Activated CD4-positive, alpha-beta T cell treated with anti-CD3 and anti-CD28 coated beads, Interleukin-2, amount 10 ng/mL, durations not matched to agents 7 days and 5 days (primary cell): ENCODE data around the gene PPP1R14C. TPM values are rescaled to one million over a fixed set of nuclear protein-coding genes. Genes with fewer than 3 reads are reported as not detected.

Source experiments
- CTCF ChIA-PET: fragments of 350-600 bp; sonication (Branson Sonifier 250); formaldehyde crosslinking; loops from one replicate; lab custom pipeline; 2021; ENCODE audit warnings: antibody characterized with exemption; lab: Charles Lee
- POLR2A ChIA-PET: fragments of 350-600 bp; sonication (Branson Sonifier 250); formaldehyde crosslinking; loops from one replicate; lab custom pipeline; 2021; ENCODE audit warnings: antibody characterized with exemption; lab: Charles Lee
- DNase-seq: peaks from one replicate; pipeline ENCODE4 v3.0.0-alpha.2; 2020
- H3K27ac Mint-ChIP-seq: one replicate; pipeline ENCODE4 v1.8.0; 2021; ENCODE audit warnings: mild to moderate bottlenecking, moderate library complexity, mixed read lengths
- H3K27me3 Mint-ChIP-seq: one replicate; pipeline ENCODE4 v1.8.0; 2021; ENCODE audit warnings: mixed read lengths
- H3K36me3 Mint-ChIP-seq: one replicate; pipeline ENCODE4 v1.8.0; 2021; ENCODE audit warnings: low read depth, mixed read lengths
- H3K4me1 Mint-ChIP-seq: one replicate; pipeline ENCODE4 v1.8.0; 2021; ENCODE audit warnings: mixed read lengths
- H3K4me3 Mint-ChIP-seq: one replicate; pipeline ENCODE4 v1.8.0; 2021; ENCODE audit warnings: mild to moderate bottlenecking, moderate library complexity, mixed read lengths
- H3K9me3 Mint-ChIP-seq: one replicate; pipeline ENCODE4 v1.8.0; 2021; ENCODE audit warnings: mixed read lengths
- total RNA-seq, 2 experiments: library from RNA; stranded (reverse); gene quantifications; one replicate each; pipeline ENCODE4 v1.2.3, GENCODE V29; 2021

The PPP1R14C gene
- not detected for total RNA-seq

DNA sequence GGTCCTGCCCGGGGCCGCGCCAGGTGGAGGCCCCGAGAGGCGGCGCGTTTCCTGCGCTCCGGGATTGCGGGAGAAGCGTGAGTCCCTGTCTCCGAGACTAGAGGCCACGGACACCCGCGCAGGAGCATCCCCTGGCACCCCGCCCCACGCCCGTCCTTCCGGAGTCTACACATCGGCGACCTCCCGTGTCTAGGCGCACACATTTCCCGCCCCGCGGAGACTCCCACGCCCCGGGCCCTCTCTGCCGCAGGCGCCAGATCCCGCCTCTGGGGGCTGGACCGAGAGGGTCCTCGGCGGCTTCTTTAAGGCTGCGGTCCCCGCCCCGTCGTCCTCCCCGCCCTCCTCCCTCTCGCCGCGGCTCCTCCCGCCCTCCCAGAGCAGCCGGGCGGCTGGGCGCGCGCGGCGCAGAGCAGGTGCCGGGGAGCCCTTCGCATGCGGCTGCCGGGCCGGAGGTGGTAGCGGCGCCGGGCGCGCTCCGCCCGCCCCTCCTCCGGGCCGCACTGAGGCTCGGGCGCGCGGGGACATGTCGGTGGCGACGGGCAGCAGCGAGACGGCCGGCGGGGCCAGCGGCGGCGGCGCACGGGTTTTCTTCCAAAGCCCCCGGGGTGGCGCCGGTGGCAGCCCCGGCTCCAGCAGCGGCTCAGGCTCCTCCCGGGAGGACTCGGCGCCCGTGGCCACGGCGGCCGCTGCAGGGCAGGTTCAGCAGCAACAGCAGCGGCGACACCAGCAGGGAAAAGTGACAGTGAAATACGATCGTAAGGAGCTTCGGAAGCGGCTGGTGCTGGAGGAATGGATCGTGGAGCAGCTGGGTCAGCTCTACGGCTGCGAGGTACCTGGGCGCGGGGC lies at the start of gene PPP1R14C:
PPP1R14C (plus strand) TSS at position 375 of the 846 bp plus-strand sequence; CDS start at position 524, 149 bp downstream.
- Mint-ChIP-seq H3K4me1 (peaks cover 12% of the 10 kb centered on the region), H3K4me3 (peak within 1 kb of the TSS; percentile 29), H3K36me3 (no peaks in the 10 kb centered on the region), H3K9me3 (peaks cover 1% of the 10 kb centered on the region), H3K27ac (no peak within 1 kb of the TSS), H3K27me3 (peaks cover 76% of the 10 kb centered on the region)
- POLR2A ChIA-PET: no interaction called here
- CTCF ChIA-PET: interaction anchor here (2.0 kb wide), 1 partner anchor 11 kb away, joined by 7 read pairs; no protein-coding TSS in a partner anchor
- DNase-seq: peak; percentile 12

- H3K4me1 Mint-ChIP-seq: peaks cover 2% of the 10 kb centered on the region
- ChIA-PET CTCF (no interaction called here), POLR2A (no interaction called here)
- no peak overlapping the region for H3K4me3 Mint-ChIP-seq
- no peak for DNase-seq
- H3K36me3 Mint-ChIP-seq: no peaks in the 10 kb centered on the region
- no peaks in the 10 kb centered on the region for H3K9me3 Mint-ChIP-seq
- peaks cover 4% of the 10 kb centered on the region for H3K27me3 Mint-ChIP-seq
- no peak overlapping the region for H3K27ac Mint-ChIP-seq
These were observed 49.4 kb upstream of the PPP1R14C start for GRCh38 chr6:150093397-150093796.

DNA sequence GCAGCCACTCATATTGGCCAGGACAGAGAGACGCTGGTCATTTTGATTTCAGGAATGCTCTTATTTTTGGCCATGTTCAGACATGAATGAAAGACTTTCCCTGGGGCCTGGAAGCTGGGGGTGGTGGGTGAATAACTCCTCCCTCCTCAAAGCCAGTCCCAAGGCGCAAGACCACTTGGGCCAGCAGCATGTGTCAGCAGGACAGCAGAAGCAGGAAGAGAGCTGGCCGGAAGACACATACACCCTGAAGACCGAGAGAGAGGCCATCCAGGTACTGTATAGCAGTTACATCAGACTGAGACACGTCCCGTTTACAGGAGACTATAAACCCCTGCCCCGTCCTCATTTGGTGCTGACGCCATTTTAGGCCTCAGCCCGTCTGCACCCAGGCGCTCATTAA lies 44.7 kb upstream of the PPP1R14C start:
- ChIA-PET POLR2A (no interaction called here), CTCF (interaction anchor here (0.8 kb wide), 1 partner anchor 56 kb away, joined by 3 read pairs; no protein-coding TSS in a partner anchor)

GRCh38 chr6:150099546-150099945 lies 43.3 kb upstream of the PPP1R14C start:
- no peak overlapping the region for H3K4me3 Mint-ChIP-seq
- no peak for DNase-seq
- CTCF ChIA-PET: no interaction called here
- H3K27ac Mint-ChIP-seq: no peak overlapping the region
- POLR2A ChIA-PET: no interaction called here
- peaks cover 10% of the 10 kb centered on the region for H3K27me3 Mint-ChIP-seq
- H3K9me3 Mint-ChIP-seq: no peaks in the 10 kb centered on the region
- H3K36me3 Mint-ChIP-seq: no peaks in the 10 kb centered on the region
- peaks cover 2% of the 10 kb centered on the region for H3K4me1 Mint-ChIP-seq

More for the DNA sequence above, 44.7 kb upstream of the PPP1R14C start:
- Mint-ChIP-seq H3K4me3 (no peak overlapping the region), H3K9me3 (no peaks in the 10 kb centered on the region), H3K4me1 (peaks cover 2% of the 10 kb centered on the region), H3K27me3 (peaks cover 7% of the 10 kb centered on the region), H3K36me3 (no peaks in the 10 kb centered on the region), H3K27ac (no peak overlapping the region)
- DNase-seq: no peak

DNA sequence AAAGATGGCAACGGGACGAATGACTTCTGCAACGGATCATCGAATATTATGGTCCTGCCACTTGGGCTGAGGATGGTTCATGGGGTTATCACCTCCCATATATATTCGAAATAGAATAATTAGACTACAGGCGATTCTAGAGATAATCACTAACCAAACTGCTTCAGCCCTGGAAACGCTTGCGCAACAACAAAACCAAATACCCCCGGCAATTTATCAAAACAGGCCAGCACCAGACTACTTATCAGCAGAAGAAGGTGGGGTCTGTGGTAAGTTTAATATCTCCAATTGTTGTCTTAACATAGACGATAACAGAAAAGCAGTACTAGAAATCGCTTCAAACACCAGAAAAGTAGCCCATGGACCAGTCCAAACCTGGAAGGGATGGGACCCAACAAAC lies 42.9 kb upstream of the PPP1R14C start:
- Mint-ChIP-seq H3K36me3 (no peaks in the 10 kb centered on the region), H3K27ac (no peak overlapping the region), H3K4me1 (no peaks in the 10 kb centered on the region), H3K4me3 (no peak overlapping the region), H3K27me3 (peaks cover 12% of the 10 kb centered on the region), H3K9me3 (no peaks in the 10 kb centered on the region)
- POLR2A ChIA-PET: no interaction called here
- CTCF ChIA-PET: no interaction called here
- DNase-seq: no peak

DNA sequence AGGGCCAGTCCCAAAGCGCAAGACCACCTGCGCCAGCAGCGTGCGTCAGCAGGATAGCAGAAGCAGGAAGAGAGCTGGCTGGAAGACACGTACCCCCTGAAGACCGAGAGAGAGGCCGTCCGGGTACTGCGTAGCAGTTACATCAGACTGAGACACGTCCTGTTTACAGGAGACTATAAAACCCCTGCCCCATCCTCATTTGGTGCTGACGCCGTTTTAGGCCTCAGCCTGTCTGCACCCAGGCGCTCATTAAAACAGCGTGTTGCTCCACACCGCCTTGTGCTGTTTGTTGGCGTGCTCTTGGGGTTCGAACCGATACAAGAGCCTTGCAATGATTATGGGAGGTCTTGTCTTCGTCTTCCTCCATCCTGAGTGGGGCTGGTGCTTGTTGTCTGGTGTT lies 42.1 kb upstream of the PPP1R14C start:
- DNase-seq: no peak
- ChIA-PET POLR2A (no interaction called here), CTCF (no interaction called here)
- Mint-ChIP-seq H3K4me1 (no peaks in the 10 kb centered on the region), H3K27me3 (peaks cover 8% of the 10 kb centered on the region), H3K27ac (no peak overlapping the region), H3K9me3 (no peaks in the 10 kb centered on the region), H3K4me3 (no peak overlapping the region), H3K36me3 (no peaks in the 10 kb centered on the region)

GRCh38 chr6:150102750-150103270 lies 40.0 kb upstream of the PPP1R14C start:
- Mint-ChIP-seq H3K27me3 (peaks cover 7% of the 10 kb centered on the region), H3K27ac (no peak overlapping the region)
- CTCF ChIA-PET: no interaction called here

GRCh38 chr6:150112233-150112632 lies 30.6 kb upstream of the PPP1R14C start:
- CTCF ChIA-PET: no interaction called here
- Mint-ChIP-seq H3K36me3 (no peaks in the 10 kb centered on the region), H3K9me3 (no peaks in the 10 kb centered on the region), H3K27ac (no peak overlapping the region), H3K4me3 (no peak overlapping the region), H3K27me3 (peaks cover 13% of the 10 kb centered on the region), H3K4me1 (no peaks in the 10 kb centered on the region)
- DNase-seq: no peak
- POLR2A ChIA-PET: no interaction called here

More at GRCh38 chr6:150102750-150103270, 40.0 kb upstream of the PPP1R14C start:
- H3K4me3 Mint-ChIP-seq: no peak overlapping the region
- no peak for DNase-seq
- POLR2A ChIA-PET: no interaction called here
- H3K9me3 Mint-ChIP-seq: no peaks in the 10 kb centered on the region
- H3K4me1 Mint-ChIP-seq: no peaks in the 10 kb centered on the region
- H3K36me3 Mint-ChIP-seq: no peaks in the 10 kb centered on the region

GRCh38 chr6:150115769-150116168 lies 27.1 kb upstream of the PPP1R14C start:
- ChIA-PET POLR2A (no interaction called here), CTCF (interaction anchor here (0.6 kb wide), 1 partner anchor 28 kb away, joined by 3 read pairs; no protein-coding TSS in a partner anchor)
- Mint-ChIP-seq H3K9me3 (no peaks in the 10 kb centered on the region), H3K27ac (no peak overlapping the region), H3K27me3 (peaks cover 7% of the 10 kb centered on the region), H3K4me1 (peaks cover 6% of the 10 kb centered on the region), H3K36me3 (no peaks in the 10 kb centered on the region), H3K4me3 (no peak overlapping the region)
- DNase-seq: no peak

DNA sequence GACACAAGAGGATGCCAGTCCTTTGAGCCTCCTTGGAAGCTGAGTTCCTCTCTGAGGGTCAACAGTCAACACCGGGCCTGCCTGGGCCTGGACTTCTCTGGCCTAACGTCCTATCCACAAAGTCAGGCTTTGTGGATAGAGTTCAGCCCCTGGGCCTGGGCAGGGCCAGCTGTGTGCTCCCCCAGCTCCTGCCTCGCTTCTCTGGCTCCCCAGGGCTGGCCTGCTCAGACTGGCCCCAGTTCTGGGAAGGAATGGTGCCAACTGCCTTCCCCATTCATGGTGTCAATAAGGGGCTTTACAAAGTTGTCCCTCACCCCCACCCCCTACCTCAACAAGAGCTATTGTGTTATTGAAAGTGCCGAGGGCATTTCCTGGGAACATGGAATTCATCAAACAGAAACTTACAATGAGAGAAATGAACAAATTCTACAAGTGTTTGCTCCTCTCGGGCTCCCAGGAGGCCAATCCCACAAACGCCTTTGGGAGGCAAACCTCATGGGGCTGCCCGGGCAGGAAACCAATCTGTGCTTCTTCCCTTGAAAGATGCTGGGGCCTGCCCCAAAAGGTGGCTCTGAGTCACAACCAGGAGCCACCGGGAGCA lies 26.5 kb upstream of the PPP1R14C start:
- no peak overlapping the region for H3K27ac Mint-ChIP-seq
- no peaks in the 10 kb centered on the region for H3K9me3 Mint-ChIP-seq
- DNase-seq: no peak
- ChIA-PET CTCF (interaction anchor here (0.6 kb wide), 1 partner anchor 28 kb away, joined by 3 read pairs; no protein-coding TSS in a partner anchor), POLR2A (no interaction called here)
- H3K36me3 Mint-ChIP-seq: no peaks in the 10 kb centered on the region
- peaks cover 4% of the 10 kb centered on the region for H3K27me3 Mint-ChIP-seq
- no peak overlapping the region for H3K4me3 Mint-ChIP-seq
- H3K4me1 Mint-ChIP-seq: peaks cover 6% of the 10 kb centered on the region

- DNase-seq: no peak
- Mint-ChIP-seq H3K9me3 (no peaks in the 10 kb centered on the region), H3K27ac (no peak overlapping the region), H3K27me3 (peaks cover 5% of the 10 kb centered on the region), H3K4me1 (peaks cover 6% of the 10 kb centered on the region), H3K4me3 (no peak overlapping the region), H3K36me3 (no peaks in the 10 kb centered on the region)
- POLR2A ChIA-PET: no interaction called here
- CTCF ChIA-PET: no interaction called here
These were observed 24.6 kb upstream of the PPP1R14C start for GRCh38 chr6:150118203-150118602.

DNA sequence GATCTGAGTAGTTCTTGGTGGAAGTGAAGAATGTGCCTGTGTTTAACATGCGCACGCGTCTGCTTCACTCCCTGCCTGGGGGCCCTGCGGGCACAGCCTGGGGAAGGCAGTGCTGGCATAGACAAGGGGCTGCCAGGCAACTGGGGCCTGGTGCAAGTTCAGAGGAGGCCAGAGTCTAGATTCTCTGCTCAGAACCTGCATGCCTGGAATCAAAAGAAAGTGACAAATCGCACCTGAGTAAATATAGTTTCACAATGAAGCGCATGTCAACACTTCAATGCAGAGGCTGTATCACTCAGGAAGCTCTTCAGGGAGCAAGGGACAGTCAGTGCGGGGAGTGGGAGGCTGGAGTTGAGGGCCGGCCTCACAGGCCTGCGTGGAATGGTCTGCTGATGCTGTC lies 24.2 kb upstream of the PPP1R14C start:
- Mint-ChIP-seq H3K27ac (no peak overlapping the region), H3K36me3 (no peaks in the 10 kb centered on the region), H3K27me3 (peaks cover 5% of the 10 kb centered on the region), H3K4me1 (peaks cover 6% of the 10 kb centered on the region), H3K9me3 (no peaks in the 10 kb centered on the region), H3K4me3 (no peak overlapping the region)
- CTCF ChIA-PET: no interaction called here
- POLR2A ChIA-PET: no interaction called here
- DNase-seq: no peak

GRCh38 chr6:150119173-150119572 lies 23.7 kb upstream of the PPP1R14C start:
- Mint-ChIP-seq H3K27ac (no peak overlapping the region), H3K27me3 (peaks cover 5% of the 10 kb centered on the region), H3K4me1 (peaks cover 6% of the 10 kb centered on the region), H3K9me3 (no peaks in the 10 kb centered on the region), H3K36me3 (no peaks in the 10 kb centered on the region), H3K4me3 (no peak overlapping the region)
- ChIA-PET CTCF (interaction anchor here (0.5 kb wide), 1 partner anchor 186 kb away, joined by 3 read pairs; no protein-coding TSS in a partner anchor), POLR2A (no interaction called here)
- no peak for DNase-seq
